Loucy (cell line): ENCODE data around the gene GASK1A.

Experiments used
- EZH2phosphoT487 ChIP-seq: fragments of 200-600 bp; IDR thresholded peaks from 2 replicates; pipeline ENCODE4 v1.6.1; 2018; ENCODE audit warnings: antibody characterized with exemption, mild to moderate bottlenecking, moderate library complexity, borderline replicate concordance
- TF ChIP-seq, protein P1 (sequence below): fragments of 200-600 bp; sonication (generic); conservative IDR thresholded peaks from 2 replicates; pipeline ENCODE4 v1.5.1; 2014; ENCODE audit warnings: mild to moderate bottlenecking, antibody characterized with exemption, low read length

DNA sequence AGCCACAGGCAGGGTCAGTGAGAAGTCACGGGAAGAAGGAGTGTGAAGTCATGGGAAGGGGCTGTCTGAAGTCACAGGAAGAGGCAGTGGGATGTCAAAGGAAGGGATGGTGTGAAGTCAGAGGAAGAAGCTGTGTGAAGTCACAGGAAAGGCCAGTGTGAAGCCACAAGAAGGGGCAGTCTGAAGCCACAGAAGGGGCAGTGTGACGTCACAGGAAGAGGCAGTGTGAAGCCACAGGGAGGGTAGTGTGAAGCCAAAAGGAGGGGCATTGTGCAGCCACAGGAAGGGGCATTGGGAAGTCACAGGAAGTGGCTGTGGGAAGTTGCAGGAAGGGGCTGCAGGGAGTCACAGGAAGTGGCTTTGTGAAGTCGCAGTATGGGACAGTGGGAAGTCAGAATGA is 35.1 kb downstream of the GASK1A start:
- no peak for TF ChIP-seq EZH2phosphoT487
- TF ChIP-seq, protein P1, sequence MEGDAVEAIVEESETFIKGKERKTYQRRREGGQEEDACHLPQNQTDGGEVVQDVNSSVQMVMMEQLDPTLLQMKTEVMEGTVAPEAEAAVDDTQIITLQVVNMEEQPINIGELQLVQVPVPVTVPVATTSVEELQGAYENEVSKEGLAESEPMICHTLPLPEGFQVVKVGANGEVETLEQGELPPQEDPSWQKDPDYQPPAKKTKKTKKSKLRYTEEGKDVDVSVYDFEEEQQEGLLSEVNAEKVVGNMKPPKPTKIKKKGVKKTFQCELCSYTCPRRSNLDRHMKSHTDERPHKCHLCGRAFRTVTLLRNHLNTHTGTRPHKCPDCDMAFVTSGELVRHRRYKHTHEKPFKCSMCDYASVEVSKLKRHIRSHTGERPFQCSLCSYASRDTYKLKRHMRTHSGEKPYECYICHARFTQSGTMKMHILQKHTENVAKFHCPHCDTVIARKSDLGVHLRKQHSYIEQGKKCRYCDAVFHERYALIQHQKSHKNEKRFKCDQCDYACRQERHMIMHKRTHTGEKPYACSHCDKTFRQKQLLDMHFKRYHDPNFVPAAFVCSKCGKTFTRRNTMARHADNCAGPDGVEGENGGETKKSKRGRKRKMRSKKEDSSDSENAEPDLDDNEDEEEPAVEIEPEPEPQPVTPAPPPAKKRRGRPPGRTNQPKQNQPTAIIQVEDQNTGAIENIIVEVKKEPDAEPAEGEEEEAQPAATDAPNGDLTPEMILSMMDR, result no peak
